Endodermal cell (in vitro differentiated cells): ENCODE data around the gene TMEM209. TPM values are rescaled to one million over a fixed set of nuclear protein-coding genes. Genes with fewer than 3 reads are reported as not detected.

ENCODE experiments used
- DNase-seq: peaks from one replicate; pipeline ENCODE4 v3.0.0-alpha.2; 2017
- H3K27ac ChIP-seq: 2 replicates; pipeline ENCODE4 v1.5.1; 2013; ENCODE audit warnings: mild to moderate bottlenecking, low read depth, low read length, moderate library complexity
- H3K27me3 ChIP-seq: 2 replicates; pipeline ENCODE4 v1.6.1; 2013; ENCODE audit warnings: mild to moderate bottlenecking, low read length, moderate library complexity; ENCODE audit not compliant: insufficient read depth, control insufficient read depth, poor library complexity, severe bottlenecking
- H3K36me3 ChIP-seq: 2 replicates; pipeline ENCODE4 v1.7.0; 2013; ENCODE audit warnings: mild to moderate bottlenecking, low read length, moderate library complexity; ENCODE audit not compliant: control insufficient read depth, insufficient read depth
- H3K4me1 ChIP-seq: one replicate; pipeline ENCODE4 v1.7.0; 2013; ENCODE audit warnings: low read length; ENCODE audit not compliant: control insufficient read depth, insufficient read depth
- H3K4me3 ChIP-seq: 2 replicates; pipeline ENCODE4 v1.5.1; 2013; ENCODE audit warnings: mild to moderate bottlenecking, low read length, moderate library complexity
- H3K9ac ChIP-seq: 2 replicates; pipeline ENCODE4 v1.6.1; 2013; ENCODE audit warnings: mild to moderate bottlenecking, low read length, moderate library complexity; ENCODE audit not compliant: poor library complexity, severe bottlenecking; ENCODE audit errors: extremely low read depth
- H3K9me3 ChIP-seq: 2 replicates; pipeline ENCODE4 v1.6.1; 2013; ENCODE audit warnings: mild to moderate bottlenecking, low read length, moderate library complexity; ENCODE audit not compliant: control insufficient read depth
- H3K27ac Mint-ChIP-seq: 2 replicates; pipeline ENCODE4 v1.8.0; 2020; ENCODE audit warnings: mixed read lengths
- H3K27me3 Mint-ChIP-seq: 2 replicates; pipeline ENCODE4 v1.8.0; 2021; ENCODE audit warnings: mild to moderate bottlenecking, mixed read lengths; ENCODE audit not compliant: insufficient read depth
- H3K36me3 Mint-ChIP-seq: 2 replicates; pipeline ENCODE4 v1.8.0; 2020; ENCODE audit warnings: low read depth, mixed read lengths
- H3K4me1 Mint-ChIP-seq: 2 replicates; pipeline ENCODE4 v1.8.0; 2020; ENCODE audit warnings: mixed read lengths
- H3K4me3 Mint-ChIP-seq: 2 replicates; pipeline ENCODE4 v1.8.0; 2020; ENCODE audit warnings: mild to moderate bottlenecking, moderate library complexity, mixed read lengths
- H3K9me3 Mint-ChIP-seq: 2 replicates; pipeline ENCODE4 v1.8.0; 2020; ENCODE audit warnings: mild to moderate bottlenecking, mixed read lengths
- CTCF ChIP-seq: fragments of 200-600 bp; sonication (generic); conservative IDR thresholded peaks from 2 replicates; pipeline ENCODE4 v1.5.0; 2021; ENCODE audit warnings: antibody characterized with exemption, mild to moderate bottlenecking
- WGBS, 2 experiments: methylation state at CpG; one replicate each; pipeline versions ENCODE4 v1.1.5 to v1.1.7; 2013; ENCODE audit warnings: missing lambda C conversion rate in 2 of 2, mixed read lengths in 1 of 2; ENCODE audit not compliant: insufficient coverage in 1 of 2, insufficient read length in 1 of 2; 5-methylcytosine and 5-hydroxymethylcytosine counted together
- total RNA-seq, 2 donors: library from RNA; stranded (reverse); fragmentation: NEBNext Ultra II Directional in 1 of 2; extraction: Animal tissue kit (Norgen Biotek cat#: 25700) in 1 of 2; gene quantifications; 2 replicates in 1 of 2; 3 replicates in 1 of 2; pipeline ENCODE4 v1.2.1, GENCODE V29; 2021

The TMEM209 gene
- total RNA-seq, 2 donors from 2014 or later = 30.9 to 37.9 TPM

DNA sequence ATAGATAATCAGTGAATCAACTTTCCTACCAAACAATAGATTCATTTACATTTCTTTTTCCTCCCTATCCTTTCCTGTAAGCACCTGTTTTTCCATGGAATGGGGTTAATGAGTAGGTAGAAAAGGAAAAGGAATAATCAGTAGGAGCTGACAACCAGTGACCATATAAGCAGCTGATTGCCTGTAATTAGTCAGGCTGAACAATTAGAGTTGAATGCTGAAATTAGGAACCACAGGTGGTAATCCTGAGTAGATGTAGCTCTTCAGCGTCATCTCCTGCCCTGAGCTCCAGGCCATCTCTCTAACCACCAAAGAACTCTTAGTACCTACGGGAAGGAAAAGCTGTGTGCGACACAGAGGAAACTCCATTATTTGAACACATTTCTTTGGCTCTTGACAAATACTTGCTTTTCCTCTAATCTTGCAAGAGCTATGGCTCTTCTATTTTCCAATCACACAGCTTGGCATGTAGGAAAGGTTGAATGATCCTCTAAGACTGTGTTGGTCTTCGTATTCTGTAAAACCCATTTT, 71.0 kb downstream of the TMEM209 start:
- peaks cover 10% of the 10 kb centered on the region for H3K4me1 ChIP-seq
- no peak overlapping the region for H3K27ac ChIP-seq
- no peak overlapping the region for H3K4me3 Mint-ChIP-seq

DNA sequence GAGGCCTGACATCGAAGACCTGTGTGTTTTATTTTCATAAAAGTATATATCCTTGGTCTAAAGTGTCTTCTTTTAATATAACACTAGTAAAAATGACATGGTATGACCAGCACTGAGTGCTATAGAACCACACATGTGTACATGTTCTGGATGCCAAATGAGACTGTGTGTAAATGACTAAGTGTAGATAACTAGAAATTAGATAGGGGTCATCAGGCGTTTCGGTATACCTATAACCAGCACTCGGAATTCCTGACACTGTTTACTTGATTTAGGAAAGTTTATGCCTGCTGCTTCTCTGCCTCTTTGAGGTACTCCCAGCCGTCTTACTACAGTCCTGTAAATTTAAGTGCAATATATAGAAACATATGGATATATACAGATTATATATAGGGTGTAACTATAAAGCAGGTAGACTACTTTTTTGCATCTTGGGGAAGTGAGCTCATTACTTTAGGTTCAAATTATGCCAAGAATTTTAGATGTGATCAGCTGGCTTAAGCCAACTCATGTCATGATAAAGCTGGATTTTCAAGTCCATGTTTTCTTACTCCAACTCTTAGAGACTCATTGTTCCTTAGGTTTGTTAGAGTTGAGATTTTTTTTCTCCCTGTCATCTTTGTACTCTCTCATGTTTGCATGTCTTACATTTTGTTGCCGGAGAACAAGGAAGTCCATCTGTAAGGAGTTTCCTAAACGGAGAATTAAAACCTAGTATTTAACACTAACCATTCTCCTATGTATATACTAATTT, 72.0 kb downstream of the TMEM209 start:
- Mint-ChIP-seq H3K4me3 (no peak overlapping the region), H3K9me3 (no peaks in the 10 kb centered on the region), H3K27me3 (no peaks in the 10 kb centered on the region), H3K27ac (no peak overlapping the region), H3K36me3 (peaks cover 34% of the 10 kb centered on the region), H3K4me1 (peaks cover 11% of the 10 kb centered on the region)
- peak overlapping the region; percentile 19 for H3K4me3 ChIP-seq
- no peak for DNase-seq
- peaks cover 40% of the 10 kb centered on the region for H3K36me3 ChIP-seq
- H3K4me1 ChIP-seq = peaks cover 10% of the 10 kb centered on the region
- no peak overlapping the region for H3K9ac ChIP-seq
- WGBS, 2 experiments = 94 to 98% methylated on average over 3 to 5 of the region's 7 CpGs
- H3K27me3 ChIP-seq = no peaks in the 10 kb centered on the region
- no peaks in the 10 kb centered on the region for H3K9me3 ChIP-seq
- no peak for TF ChIP-seq CTCF
- H3K27ac ChIP-seq = no peak overlapping the region

More for the DNA sequence above, 71.0 kb downstream of the TMEM209 start:
- no peaks in the 10 kb centered on the region for H3K9me3 Mint-ChIP-seq
- Histone ChIP-seq H3K9ac (no peak overlapping the region), H3K36me3 (peaks cover 34% of the 10 kb centered on the region), H3K9me3 (no peaks in the 10 kb centered on the region), H3K4me3 (peak overlapping the region; percentile 19), H3K27me3 (no peaks in the 10 kb centered on the region)
- no peak overlapping the region for H3K27ac Mint-ChIP-seq
- DNase-seq = no peak
- TF ChIP-seq CTCF = no peak
- peaks cover 5% of the 10 kb centered on the region for H3K27me3 Mint-ChIP-seq
- peaks cover 11% of the 10 kb centered on the region for H3K4me1 Mint-ChIP-seq
- WGBS, 2 experiments = 88 to 94% methylated on average over 4 of the region's 4 CpGs
- H3K36me3 Mint-ChIP-seq = peaks cover 31% of the 10 kb centered on the region

- Histone ChIP-seq H3K9me3 (no peaks in the 10 kb centered on the region), H3K4me1 (peaks cover 10% of the 10 kb centered on the region), H3K9ac (no peak overlapping the region), H3K36me3 (peaks cover 46% of the 10 kb centered on the region), H3K27me3 (no peaks in the 10 kb centered on the region), H3K27ac (no peak overlapping the region), H3K4me3 (no peak overlapping the region)
- Mint-ChIP-seq H3K27ac (no peak overlapping the region), H3K27me3 (no peaks in the 10 kb centered on the region), H3K4me3 (no peak overlapping the region), H3K36me3 (peaks cover 28% of the 10 kb centered on the region), H3K4me1 (peaks cover 11% of the 10 kb centered on the region), H3K9me3 (no peaks in the 10 kb centered on the region)
- 95 to 96% methylated on average over 7 to 12 of the region's 12 CpGs for WGBS, 2 experiments
- DNase-seq = no peak
- TF ChIP-seq CTCF = no peak
Observed at GRCh38 chr7:130131964-130132875, 73.0 kb downstream of the TMEM209 start.
